GM18511 (cell line): ENCODE results near the gene SH3RF2.

ENCODE experiments used
- ATAC-seq: cut with Tn5 transposase; IDR thresholded peaks from one replicate; pipeline ENCODE4 v1.9.1; 2021; ENCODE audit warnings: mild to moderate bottlenecking, moderate library complexity; ENCODE audit not compliant: unreplicated experiment

The SH3RF2 gene

DNA sequence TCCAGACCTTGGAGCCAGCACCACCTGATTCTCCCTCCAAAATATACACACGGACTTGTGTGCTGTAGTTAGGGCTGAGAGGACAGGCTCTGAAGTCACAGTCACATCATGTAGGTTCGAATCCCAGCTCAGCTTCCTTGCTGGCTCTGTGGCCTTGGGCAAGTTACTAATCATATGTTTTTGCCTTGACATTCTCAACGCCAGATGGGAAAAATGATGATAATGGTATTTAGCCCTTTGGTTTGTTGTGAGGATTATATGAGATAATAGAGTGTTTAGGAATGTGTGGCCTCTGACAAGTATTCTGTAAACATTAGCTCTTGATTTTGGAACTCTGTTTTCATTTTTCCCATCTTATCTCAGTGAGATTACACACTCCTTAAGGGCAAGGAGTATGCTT lies 96.5 kb downstream of the SH3RF2 start:
- ATAC-seq, result no peak

GRCh38 chr5:146034127-146034526 lies 97.7 kb downstream of the SH3RF2 start:
- ATAC-seq, result no peak

GRCh38 chr5:146034605-146035004 lies 98.2 kb downstream of the SH3RF2 start:
- no peak for ATAC-seq

DNA sequence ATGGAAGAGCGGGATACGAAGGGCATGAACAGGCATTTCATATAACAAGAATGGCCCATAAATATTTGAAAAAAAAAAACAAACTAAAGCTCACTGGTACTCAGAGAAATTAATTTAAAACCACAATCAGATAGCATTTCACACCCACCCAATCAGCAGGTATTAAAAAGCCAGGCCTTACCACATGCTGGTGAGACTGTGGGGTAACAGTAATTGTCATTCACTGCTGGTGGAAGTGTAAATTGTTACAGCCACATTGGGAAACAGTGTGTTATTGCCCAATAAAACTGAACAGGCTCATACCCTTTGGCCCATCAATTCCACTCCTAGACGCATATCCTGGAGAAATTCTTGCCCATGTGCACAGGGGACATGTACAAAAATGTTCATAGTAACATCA lies 103.0 kb downstream of the SH3RF2 start:
- ATAC-seq, result no peak

DNA sequence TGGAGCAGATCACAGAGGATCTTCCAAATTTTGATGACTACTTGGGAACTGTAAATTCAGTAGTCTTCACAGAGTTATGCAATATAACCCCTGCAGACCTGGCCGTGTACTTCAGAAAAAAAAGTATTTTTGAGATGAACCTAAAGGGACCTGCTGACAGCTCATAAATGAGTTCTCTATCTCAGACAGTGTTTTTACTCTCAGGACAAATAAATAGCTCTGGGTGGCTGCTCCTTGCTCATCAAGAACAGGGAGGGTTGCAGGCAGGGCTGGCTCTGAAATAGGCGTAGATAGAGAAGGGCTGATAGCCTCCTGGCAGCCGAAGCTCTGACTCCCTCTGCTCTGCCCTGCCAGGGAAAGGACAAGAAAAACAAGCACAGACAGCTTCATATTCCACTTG lies 104.1 kb downstream of the SH3RF2 start:
- no peak for ATAC-seq

- peak; percentile 84 for ATAC-seq
These were observed 104.9 kb downstream of the SH3RF2 start for GRCh38 chr5:146041180-146041789.

GRCh38 chr5:146042628-146043279 lies 106.4 kb downstream of the SH3RF2 start:
- ATAC-seq, result no peak

DNA sequence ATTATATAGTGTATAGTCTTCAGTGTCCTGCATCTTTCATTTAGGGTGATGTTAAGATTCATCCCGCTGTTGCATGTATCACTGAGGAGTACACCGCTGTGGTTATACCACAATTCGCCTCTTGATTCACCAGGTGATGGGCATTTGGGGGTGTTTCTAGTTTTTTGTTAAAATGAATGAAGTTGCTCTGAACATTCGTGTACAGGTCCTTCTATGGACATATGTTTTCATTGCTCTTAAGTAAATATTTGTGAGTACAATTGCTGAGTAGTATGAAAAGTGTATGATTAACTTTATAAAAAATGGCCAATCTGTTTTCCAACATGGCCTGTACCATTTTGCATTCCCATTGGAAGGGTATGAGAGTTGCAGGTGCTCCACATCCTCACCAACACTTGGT lies 107.3 kb downstream of the SH3RF2 start:
- no peak for ATAC-seq

- no peak for ATAC-seq
These were observed 111.0 kb downstream of the SH3RF2 start for GRCh38 chr5:146047396-146047795.

DNA sequence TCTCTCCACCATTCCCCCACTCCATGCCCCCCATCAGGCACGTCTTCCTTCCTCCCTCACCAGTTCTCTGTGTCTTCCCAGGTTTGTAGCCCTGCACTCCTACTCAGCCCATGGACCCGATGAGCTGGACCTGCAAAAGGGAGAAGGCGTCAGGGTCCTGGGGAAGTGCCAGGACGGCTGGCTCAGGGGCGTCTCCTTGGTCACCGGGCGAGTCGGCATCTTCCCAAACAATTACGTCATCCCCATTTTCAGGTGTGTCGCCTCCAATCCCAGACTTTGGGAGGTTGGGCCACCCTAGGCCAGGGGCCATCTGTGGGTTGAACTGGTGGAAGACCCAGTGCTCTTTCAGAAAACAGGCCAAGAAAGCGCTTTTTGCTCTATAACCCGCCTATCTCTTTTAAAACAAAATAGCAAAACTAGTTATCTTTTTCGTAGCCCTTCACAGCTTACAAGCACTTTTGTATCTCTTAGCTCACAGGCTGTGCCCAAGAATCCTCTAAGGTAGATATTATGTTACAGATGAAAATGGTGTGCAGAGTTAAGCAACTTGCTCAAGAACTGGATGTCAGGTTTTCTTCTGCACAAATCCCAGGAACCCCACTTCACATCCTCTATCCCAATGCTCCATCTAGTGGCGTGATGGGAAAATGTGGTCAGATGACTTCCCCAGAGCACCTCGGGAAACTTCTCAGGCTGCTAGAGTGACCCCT lies 112.8 kb downstream of the SH3RF2 start:
- peak; percentile 44 for ATAC-seq

- no peak for ATAC-seq
These were observed 113.3 kb downstream of the SH3RF2 start for GRCh38 chr5:146049704-146050026.

- no peak for ATAC-seq
These were observed 113.7 kb downstream of the SH3RF2 start for GRCh38 chr5:146050086-146050485.

DNA sequence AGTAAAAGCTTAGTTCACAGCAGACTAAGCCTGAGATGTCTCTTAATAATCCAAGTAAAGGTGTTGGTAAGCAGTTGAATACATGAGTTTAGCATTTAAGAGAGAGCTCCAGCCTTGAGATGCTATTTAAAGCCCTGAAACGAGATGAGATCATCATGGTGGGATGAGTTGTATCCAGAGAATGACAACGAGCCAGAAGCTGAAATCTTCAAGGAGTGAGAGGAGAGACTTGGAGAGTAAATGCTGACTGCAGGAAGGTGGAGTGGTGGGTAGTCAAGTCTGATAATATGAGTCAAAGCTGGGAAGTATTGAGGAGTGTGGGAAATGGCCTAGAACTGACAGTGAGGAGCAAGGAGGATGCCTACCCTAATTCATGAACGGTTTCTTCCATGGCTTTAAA lies 115.3 kb downstream of the SH3RF2 start:
- ATAC-seq, result no peak

DNA sequence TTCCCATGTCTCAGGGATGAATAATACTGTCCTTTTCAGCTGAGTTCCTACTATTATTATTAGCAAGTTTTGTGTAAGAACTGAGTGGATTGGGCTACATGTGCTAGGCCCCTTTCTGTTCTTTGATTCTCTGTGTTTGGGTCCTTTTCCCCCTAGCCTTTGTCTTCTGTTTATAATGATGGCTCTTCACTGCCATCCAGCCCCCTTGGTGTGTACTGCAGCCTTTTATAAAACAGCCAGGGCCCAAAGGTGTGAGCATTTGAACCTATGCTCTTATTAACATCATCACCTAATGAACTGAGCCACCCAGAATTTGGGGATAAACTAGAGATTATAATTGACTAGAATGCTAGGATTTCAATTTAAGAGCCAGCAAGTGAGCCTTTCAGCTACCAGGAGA lies 116.4 kb downstream of the SH3RF2 start:
- no peak for ATAC-seq

DNA sequence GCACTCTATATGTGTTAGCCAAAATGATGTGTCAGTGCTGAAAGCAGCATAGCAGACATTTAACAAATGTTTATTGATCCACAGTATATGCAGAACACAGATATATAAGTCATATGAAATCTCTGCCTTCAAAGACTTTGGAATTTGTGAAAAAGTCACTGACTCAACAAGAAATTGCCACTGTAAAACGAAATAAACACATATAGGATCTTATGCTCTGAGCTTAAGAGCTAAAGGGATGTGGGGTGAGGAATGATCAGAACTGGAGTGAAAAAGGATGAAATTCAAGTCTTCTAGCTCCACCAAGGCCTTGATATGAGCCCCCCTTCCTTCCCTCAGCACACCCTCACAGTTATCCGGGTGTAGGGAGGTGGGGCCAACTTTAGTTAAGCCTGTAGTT lies 119.1 kb downstream of the SH3RF2 start:
- ATAC-seq, result no peak

DNA sequence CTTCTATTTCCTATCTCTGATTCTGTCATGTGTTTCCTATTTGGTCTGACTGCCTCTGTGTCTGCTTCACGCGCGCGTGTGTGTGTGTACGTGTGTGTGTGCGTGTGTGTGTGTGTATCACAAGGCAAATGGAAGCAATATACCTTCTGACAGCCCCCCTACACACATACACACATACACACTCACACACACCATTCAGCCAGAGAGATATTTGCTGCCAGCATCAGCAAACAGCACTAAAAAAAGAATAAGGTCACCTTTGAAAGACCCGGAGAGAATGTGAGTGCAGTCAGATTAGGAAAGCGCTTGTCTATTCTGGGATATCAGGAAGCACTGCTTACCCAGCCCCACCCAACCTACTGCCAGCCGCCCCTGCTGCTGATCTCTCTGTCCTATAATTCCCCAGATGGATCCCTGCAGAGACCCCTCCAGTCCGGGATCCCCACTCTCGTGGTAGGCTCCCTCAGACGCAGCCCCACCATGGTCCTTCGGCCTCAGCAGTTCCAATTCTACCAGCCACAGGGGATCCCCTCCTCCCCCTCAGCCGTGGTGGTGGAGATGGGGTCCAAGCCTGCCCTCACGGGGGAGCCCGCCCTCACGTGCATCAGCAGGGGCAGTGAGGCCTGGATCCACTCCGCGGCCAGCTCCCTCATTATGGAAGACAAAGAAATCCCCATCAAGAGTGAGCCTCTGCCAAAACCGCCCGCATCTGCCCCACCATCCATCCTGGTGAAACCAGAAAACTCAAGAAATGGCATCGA lies 123.3 kb downstream of the SH3RF2 start:
- ATAC-seq, result no peak

DNA sequence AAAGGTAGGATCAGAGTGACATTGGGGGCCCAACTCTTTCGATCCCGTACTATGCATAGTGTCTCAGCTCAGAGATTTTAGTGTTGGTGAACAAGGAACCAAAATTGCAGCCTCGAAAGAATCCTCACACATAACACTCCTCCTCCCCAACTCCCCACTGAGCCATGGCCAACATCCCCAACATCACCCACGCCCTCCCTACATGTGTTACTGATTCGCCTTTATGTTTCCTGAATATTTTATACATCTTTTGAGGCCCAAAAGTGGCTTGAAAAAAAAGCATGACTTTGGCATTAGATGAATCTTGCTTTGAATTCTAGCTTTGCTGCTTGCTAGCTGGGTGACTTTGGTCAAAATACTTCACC lies 123.8 kb downstream of the SH3RF2 start:
- ATAC-seq, result no peak

GRCh38 chr5:146066968-146067367 lies 130.6 kb downstream of the SH3RF2 start:
- no peak for ATAC-seq

GRCh38 chr5:146068206-146068605 lies 131.8 kb downstream of the SH3RF2 start:
- ATAC-seq, result no peak

- ATAC-seq, result peak; percentile 68
These were observed 132.8 kb downstream of the SH3RF2 start for GRCh38 chr5:146068977-146069779.

DNA sequence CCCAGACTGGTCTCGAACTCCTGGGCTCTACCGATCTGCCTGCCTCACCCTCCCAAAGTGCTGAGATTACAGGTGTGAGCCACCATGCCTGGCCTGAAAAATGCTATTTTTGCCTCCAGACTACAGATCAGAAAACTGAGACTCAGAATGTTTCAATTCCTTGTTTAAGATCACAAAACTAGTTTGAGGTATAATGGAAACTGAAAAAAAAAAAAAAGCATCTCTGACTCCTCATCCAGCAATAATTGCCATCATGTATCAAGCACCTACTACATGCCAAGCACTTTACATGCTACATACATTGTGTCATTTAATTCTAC lies 133.4 kb downstream of the SH3RF2 start:
- peak; percentile 51 for ATAC-seq
